Panc1 (cell line): ENCODE data around the gene SREK1IP1.

Source experiments
- SIN3A ChIP-seq: IDR thresholded peaks from 2 replicates; pipeline ENCODE4 v1.6.1; 2012; ENCODE audit warnings: low read depth, mild to moderate bottlenecking, low read length, moderate library complexity, borderline replicate concordance; ENCODE audit not compliant: insufficient read depth
- TF ChIP-seq, protein P1 (sequence below): fragments of 450-650 bp; IDR thresholded peaks from 2 replicates; pipeline ENCODE4 v1.5.1; 2017; ENCODE audit warnings: mild to moderate bottlenecking
- TF ChIP-seq, protein P2 (sequence below), 2 experiments: IDR thresholded peaks; 2 replicates each; pipeline ENCODE4 v1.6.1; 2011 to 2012; ENCODE audit warnings: low read depth in 2 of 2, control low read depth in 1 of 2, low read length in 1 of 2, mild to moderate bottlenecking in 1 of 2, moderate library complexity in 1 of 2; ENCODE audit not compliant: insufficient read depth in 1 of 2

DNA sequence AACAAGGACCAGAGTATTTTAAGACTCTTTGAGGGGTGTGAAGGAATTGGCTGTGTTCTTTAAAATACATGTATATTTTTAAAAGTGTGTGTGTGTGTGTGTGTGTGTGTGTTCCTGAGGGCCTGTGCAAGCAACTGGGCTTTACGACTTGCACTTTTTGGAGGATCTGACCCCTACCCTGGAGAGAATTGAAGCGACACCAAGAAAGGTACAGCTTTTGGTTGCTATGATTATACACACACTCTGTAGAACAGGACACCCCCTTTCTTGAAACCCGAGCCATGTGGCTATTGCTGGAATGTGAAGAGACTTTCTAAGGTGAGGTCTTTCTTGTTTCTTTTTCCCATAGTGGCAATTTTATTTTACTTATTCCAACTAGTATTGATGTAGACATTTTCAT is 77.2 kb downstream of the SREK1IP1 start:
- TF ChIP-seq, protein P1, sequence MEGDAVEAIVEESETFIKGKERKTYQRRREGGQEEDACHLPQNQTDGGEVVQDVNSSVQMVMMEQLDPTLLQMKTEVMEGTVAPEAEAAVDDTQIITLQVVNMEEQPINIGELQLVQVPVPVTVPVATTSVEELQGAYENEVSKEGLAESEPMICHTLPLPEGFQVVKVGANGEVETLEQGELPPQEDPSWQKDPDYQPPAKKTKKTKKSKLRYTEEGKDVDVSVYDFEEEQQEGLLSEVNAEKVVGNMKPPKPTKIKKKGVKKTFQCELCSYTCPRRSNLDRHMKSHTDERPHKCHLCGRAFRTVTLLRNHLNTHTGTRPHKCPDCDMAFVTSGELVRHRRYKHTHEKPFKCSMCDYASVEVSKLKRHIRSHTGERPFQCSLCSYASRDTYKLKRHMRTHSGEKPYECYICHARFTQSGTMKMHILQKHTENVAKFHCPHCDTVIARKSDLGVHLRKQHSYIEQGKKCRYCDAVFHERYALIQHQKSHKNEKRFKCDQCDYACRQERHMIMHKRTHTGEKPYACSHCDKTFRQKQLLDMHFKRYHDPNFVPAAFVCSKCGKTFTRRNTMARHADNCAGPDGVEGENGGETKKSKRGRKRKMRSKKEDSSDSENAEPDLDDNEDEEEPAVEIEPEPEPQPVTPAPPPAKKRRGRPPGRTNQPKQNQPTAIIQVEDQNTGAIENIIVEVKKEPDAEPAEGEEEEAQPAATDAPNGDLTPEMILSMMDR = no peak
- TF ChIP-seq SIN3A = no peak
- TF ChIP-seq, protein P2, sequence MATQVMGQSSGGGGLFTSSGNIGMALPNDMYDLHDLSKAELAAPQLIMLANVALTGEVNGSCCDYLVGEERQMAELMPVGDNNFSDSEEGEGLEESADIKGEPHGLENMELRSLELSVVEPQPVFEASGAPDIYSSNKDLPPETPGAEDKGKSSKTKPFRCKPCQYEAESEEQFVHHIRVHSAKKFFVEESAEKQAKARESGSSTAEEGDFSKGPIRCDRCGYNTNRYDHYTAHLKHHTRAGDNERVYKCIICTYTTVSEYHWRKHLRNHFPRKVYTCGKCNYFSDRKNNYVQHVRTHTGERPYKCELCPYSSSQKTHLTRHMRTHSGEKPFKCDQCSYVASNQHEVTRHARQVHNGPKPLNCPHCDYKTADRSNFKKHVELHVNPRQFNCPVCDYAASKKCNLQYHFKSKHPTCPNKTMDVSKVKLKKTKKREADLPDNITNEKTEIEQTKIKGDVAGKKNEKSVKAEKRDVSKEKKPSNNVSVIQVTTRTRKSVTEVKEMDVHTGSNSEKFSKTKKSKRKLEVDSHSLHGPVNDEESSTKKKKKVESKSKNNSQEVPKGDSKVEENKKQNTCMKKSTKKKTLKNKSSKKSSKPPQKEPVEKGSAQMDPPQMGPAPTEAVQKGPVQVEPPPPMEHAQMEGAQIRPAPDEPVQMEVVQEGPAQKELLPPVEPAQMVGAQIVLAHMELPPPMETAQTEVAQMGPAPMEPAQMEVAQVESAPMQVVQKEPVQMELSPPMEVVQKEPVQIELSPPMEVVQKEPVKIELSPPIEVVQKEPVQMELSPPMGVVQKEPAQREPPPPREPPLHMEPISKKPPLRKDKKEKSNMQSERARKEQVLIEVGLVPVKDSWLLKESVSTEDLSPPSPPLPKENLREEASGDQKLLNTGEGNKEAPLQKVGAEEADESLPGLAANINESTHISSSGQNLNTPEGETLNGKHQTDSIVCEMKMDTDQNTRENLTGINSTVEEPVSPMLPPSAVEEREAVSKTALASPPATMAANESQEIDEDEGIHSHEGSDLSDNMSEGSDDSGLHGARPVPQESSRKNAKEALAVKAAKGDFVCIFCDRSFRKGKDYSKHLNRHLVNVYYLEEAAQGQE (IDR thresholded peaks at IDR 0.05; ENCODE audit: insufficient read depth in 1 of 2, low read depth in 2 of 2, low read length in 1 of 2) = no peak
